Hepatocyte (in vitro differentiated cells): ENCODE data around the gene HCRTR1. TPM values are rescaled to one million over a fixed set of nuclear protein-coding genes. Genes with fewer than 3 reads are reported as not detected.

Experiments
- DNase-seq: peaks from one replicate; pipeline ENCODE4 v3.0.0-alpha.2; 2016; ENCODE audit warnings: low spot score
- H2AFZ ChIP-seq: fragments of 200-600 bp; sonication (generic); 2 replicates; pipeline ENCODE4 v1.6.0; 2016; ENCODE audit warnings: antibody characterized with exemption, mild to moderate bottlenecking
- H3K27ac ChIP-seq: fragments of 200-600 bp; sonication (generic); 2 replicates; pipeline ENCODE4 v1.5.1; 2016; ENCODE audit warnings: mild to moderate bottlenecking
- H3K27me3 ChIP-seq: fragments of 200-600 bp; sonication (generic); 2 replicates; pipeline ENCODE4 v1.6.1; 2016
- H3K36me3 ChIP-seq: fragments of 200-600 bp; sonication (generic); replicated peaks from 2 replicates; pipeline ENCODE4 v1.5.1; 2016; ENCODE audit warnings: low read depth; ENCODE audit not compliant: insufficient read depth
- H3K4me1 ChIP-seq: fragments of 200-600 bp; sonication (generic); 2 replicates; pipeline ENCODE4 v1.5.1; 2016; ENCODE audit warnings: mild to moderate bottlenecking, moderate library complexity; ENCODE audit not compliant: insufficient read depth
- H3K4me2 ChIP-seq: fragments of 200-600 bp; sonication (generic); 2 replicates; pipeline ENCODE4 v1.6.0; 2016
- H3K4me3 ChIP-seq: fragments of 200-600 bp; sonication (generic); 2 replicates; pipeline ENCODE4 v1.5.1; 2016; ENCODE audit warnings: mild to moderate bottlenecking
- H3K79me2 ChIP-seq: fragments of 200-600 bp; sonication (generic); 2 replicates; pipeline ENCODE4 v1.6.0; 2017; ENCODE audit warnings: mild to moderate bottlenecking
- H3K9me2 ChIP-seq: fragments of 200-600 bp; sonication (generic); replicated peaks from 2 replicates; pipeline ENCODE4 v1.6.0; 2017; ENCODE audit warnings: mild to moderate bottlenecking; ENCODE audit not compliant: insufficient read depth
- H3K9me3 ChIP-seq: fragments of 200-600 bp; sonication (generic); 2 replicates; pipeline ENCODE4 v1.5.1; 2016; ENCODE audit warnings: low read depth, mild to moderate bottlenecking
- H4K20me1 ChIP-seq: fragments of 200-600 bp; sonication (generic); 2 replicates; pipeline ENCODE4 v1.6.0; 2016; ENCODE audit warnings: mild to moderate bottlenecking; ENCODE audit not compliant: insufficient read depth, poor library complexity, severe bottlenecking
- CTCF ChIP-seq: fragments of 200-600 bp; sonication (generic); IDR thresholded peaks from 2 replicates; pipeline ENCODE4 v1.5.1; 2016; ENCODE audit warnings: antibody characterized with exemption, mild to moderate bottlenecking; ENCODE audit not compliant: poor library complexity
- EZH2 ChIP-seq: fragments of 200-600 bp; sonication (generic); IDR thresholded peaks from 2 replicates; pipeline ENCODE4 v1.6.1; 2016; ENCODE audit warnings: antibody characterized with exemption, mild to moderate bottlenecking, borderline replicate concordance
- EZH2phosphoT487 ChIP-seq: fragments of 200-600 bp; sonication (generic); IDR thresholded peaks from one replicate; pipeline ENCODE4 v1.6.1; 2018; ENCODE audit warnings: antibody characterized with exemption, mild to moderate bottlenecking, low read depth, moderate library complexity; ENCODE audit not compliant: unreplicated experiment, severe bottlenecking
- WGBS: methylation state at CpG from one replicate; pipeline ENCODE4 v1.1.6; 2016; ENCODE audit warnings: low lambda C conversion rate; ENCODE audit errors: missing lambda C conversion rate; 5-methylcytosine and 5-hydroxymethylcytosine counted together
- polyA plus RNA-seq: library from polyadenylated mRNA; unstranded; fragments of >200 nt; fragmentation: Nextera tagmentation; extraction: Ambion mirVana; gene quantifications from 2 replicates; pipeline ENCODE4 v1.2.1, GENCODE V29; 2016
- total RNA-seq: library from RNA; depleted of rRNA; stranded (reverse); fragments of >200 nt; gene quantifications from 2 replicates; pipeline ENCODE4 v1.2.3, GENCODE V29; 2014

The HCRTR1 gene
- total and polyA plus RNA-seq, 2 experiments from 2014 or later: not detected

DNA sequence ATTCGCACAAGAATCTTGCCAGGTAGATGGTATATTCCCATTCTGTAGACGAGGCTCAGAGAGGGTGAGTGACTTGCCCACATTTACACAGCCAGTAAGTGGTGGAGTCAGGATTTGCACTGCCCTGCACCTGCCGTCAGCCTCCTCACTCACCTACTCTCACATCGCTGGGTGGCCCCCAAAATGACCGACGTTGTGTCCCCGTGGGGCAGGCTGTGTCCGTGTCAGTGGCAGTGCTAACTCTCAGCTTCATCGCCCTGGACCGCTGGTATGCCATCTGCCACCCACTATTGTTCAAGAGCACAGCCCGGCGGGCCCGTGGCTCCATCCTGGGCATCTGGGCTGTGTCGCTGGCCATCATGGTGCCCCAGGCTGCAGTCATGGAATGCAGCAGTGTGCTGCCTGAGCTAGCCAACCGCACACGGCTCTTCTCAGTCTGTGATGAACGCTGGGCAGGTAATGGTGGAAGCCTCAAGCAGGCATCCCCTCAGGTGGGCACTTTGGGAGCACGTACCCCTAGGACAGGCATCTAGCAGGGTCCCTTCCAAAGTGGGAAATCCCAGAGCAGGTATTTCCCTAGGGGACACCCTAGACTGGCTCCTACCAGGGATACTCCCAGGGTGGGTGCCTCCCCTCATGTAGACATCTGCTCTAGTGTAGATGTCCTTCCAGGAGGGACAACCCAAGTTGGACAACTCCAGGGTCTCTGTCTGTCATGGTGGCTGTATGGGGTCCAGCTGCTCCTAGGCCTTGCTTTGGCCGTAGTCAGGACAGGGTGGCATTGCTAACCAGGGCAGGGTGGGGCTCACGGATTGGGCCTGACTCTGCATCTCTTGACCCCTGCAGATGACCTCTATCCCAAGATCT, 3.4 kb downstream of the HCRTR1 start:
- Histone ChIP-seq H3K36me3 (no peaks in the 10 kb centered on the region), H3K79me2 (no peaks in the 10 kb centered on the region), H3K27me3 (peaks cover 10% of the 10 kb centered on the region), H3K9me3 (no peaks in the 10 kb centered on the region), H2AFZ (no peak overlapping the region), H4K20me1 (no peaks in the 10 kb centered on the region), H3K4me2 (no peak overlapping the region), H3K27ac (no peak overlapping the region), H3K4me3 (no peak overlapping the region), H3K9me2 (no peaks in the 10 kb centered on the region), H3K4me1 (no peaks in the 10 kb centered on the region)
- 93% methylated on average over 20 of the region's 20 CpGs for WGBS
- no peak for DNase-seq
- no peak for TF ChIP-seq EZH2
- no peak for TF ChIP-seq CTCF
- no peak for TF ChIP-seq EZH2phosphoT487

DNA sequence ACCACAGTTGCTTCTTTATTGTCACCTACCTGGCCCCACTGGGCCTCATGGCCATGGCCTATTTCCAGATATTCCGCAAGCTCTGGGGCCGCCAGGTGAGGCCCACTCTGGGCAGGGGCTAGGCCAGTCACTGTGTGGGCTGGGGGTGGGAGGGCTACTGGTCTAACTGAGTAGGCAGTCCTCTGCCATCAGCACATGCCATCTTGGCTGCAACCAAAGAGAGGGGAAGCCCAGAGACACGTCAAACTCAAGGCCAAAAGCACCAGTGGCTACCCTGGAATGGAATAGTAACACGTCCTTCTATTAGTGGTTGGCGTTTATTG, 4.0 kb downstream of the HCRTR1 start:
- Histone ChIP-seq H3K9me3 (no peaks in the 10 kb centered on the region), H3K79me2 (no peaks in the 10 kb centered on the region), H2AFZ (no peak overlapping the region), H3K9me2 (no peaks in the 10 kb centered on the region), H4K20me1 (no peaks in the 10 kb centered on the region), H3K4me2 (no peak overlapping the region), H3K36me3 (no peaks in the 10 kb centered on the region), H3K27me3 (peaks cover 9% of the 10 kb centered on the region), H3K4me1 (no peaks in the 10 kb centered on the region), H3K4me3 (no peak overlapping the region), H3K27ac (no peak overlapping the region)
- WGBS: 96% methylated on average over 5 of the region's 5 CpGs
- TF ChIP-seq EZH2 (no peak), EZH2phosphoT487 (no peak), CTCF (no peak)
- no peak for DNase-seq

- H3K4me1 ChIP-seq: peaks cover 3% of the 10 kb centered on the region
- H4K20me1 ChIP-seq: no peaks in the 10 kb centered on the region
- no peaks in the 10 kb centered on the region for H3K36me3 ChIP-seq
- DNase-seq: no peak
- no peak for TF ChIP-seq EZH2phosphoT487
- no peak for TF ChIP-seq CTCF
- TF ChIP-seq EZH2: no peak
- peaks cover 3% of the 10 kb centered on the region for H3K27me3 ChIP-seq
- no peaks in the 10 kb centered on the region for H3K79me2 ChIP-seq
- H3K4me2 ChIP-seq: no peak overlapping the region
- no peak overlapping the region for H3K4me3 ChIP-seq
- H3K9me2 ChIP-seq: no peaks in the 10 kb centered on the region
- no peak overlapping the region for H3K27ac ChIP-seq
- H3K9me3 ChIP-seq: no peaks in the 10 kb centered on the region
- WGBS: 90% methylated on average over 15 of the region's 15 CpGs
- H2AFZ ChIP-seq: no peak overlapping the region
Measured at GRCh38 chr1:31621847-31622730, 4.6 kb downstream of the HCRTR1 start.
